Fibroblast of upper back skin (primary cell): ENCODE results near the gene GPR142.

ENCODE experiments used
- DNase-seq: peaks from one replicate; pipeline ENCODE4 v3.0.0-alpha.2; 2013

GPR142 gene

GRCh38 chr17:74367206-74367605 is at the start of gene GPR142:
Gene GPR142 (plus strand): TSS chr17:74367506. CDS start chr17:74369541, 2,035 bp downstream.
- no peak for DNase-seq

- no peak for DNase-seq
Observed at GRCh38 chr17:74318391-74318790, 48.9 kb upstream of the GPR142 start.

GRCh38 chr17:74324521-74324920 is 42.8 kb upstream of the GPR142 start:
- no peak for DNase-seq

- DNase-seq, result no peak
Observed at GRCh38 chr17:74325376-74325742, 41.9 kb upstream of the GPR142 start.

- DNase-seq, result no peak
Observed at GRCh38 chr17:74325743-74326379, 41.4 kb upstream of the GPR142 start, which contains the start of gene KIF19. Gene KIF19 (plus strand): TSS chr17:74326226. CDS start chr17:74326350, 124 bp downstream.

- DNase-seq, result no peak
Observed at GRCh38 chr17:74326506-74326905, 40.8 kb upstream of the GPR142 start.

GRCh38 chr17:74328487-74328886 is 38.8 kb upstream of the GPR142 start:
- no peak for DNase-seq

- DNase-seq, result no peak
Observed at GRCh38 chr17:74329378-74329777, 37.9 kb upstream of the GPR142 start.

GRCh38 chr17:74330446-74330845 is 36.9 kb upstream of the GPR142 start:
- no peak for DNase-seq

GRCh38 chr17:74332017-74332650 is 35.2 kb upstream of the GPR142 start:
- no peak for DNase-seq

- DNase-seq, result no peak
Observed at GRCh38 chr17:74332763-74333283, 34.5 kb upstream of the GPR142 start.

- DNase-seq, result no peak
Observed at GRCh38 chr17:74334393-74335039, 32.8 kb upstream of the GPR142 start.

GRCh38 chr17:74335529-74336062 is 31.7 kb upstream of the GPR142 start:
- DNase-seq, result no peak

GRCh38 chr17:74336307-74336706 is 31.0 kb upstream of the GPR142 start:
- no peak for DNase-seq

GRCh38 chr17:74337834-74338500 is 29.3 kb upstream of the GPR142 start:
- DNase-seq, result no peak

GRCh38 chr17:74339537-74340195 is 27.6 kb upstream of the GPR142 start:
- no peak for DNase-seq

- DNase-seq, result no peak
Observed at GRCh38 chr17:74340470-74341023, 26.8 kb upstream of the GPR142 start.

GRCh38 chr17:74342224-74342623 is 25.1 kb upstream of the GPR142 start:
- DNase-seq, result no peak

GRCh38 chr17:74343121-74343520 is 24.2 kb upstream of the GPR142 start:
- DNase-seq, result no peak

- DNase-seq, result no peak
Observed at GRCh38 chr17:74343526-74344284, 23.6 kb upstream of the GPR142 start.

GRCh38 chr17:74344658-74345057 is 22.6 kb upstream of the GPR142 start:
- no peak for DNase-seq
